Activated CD8-positive, alpha-beta memory T cell treated with anti-CD3 and anti-CD28 coated beads for 4 hours (primary cell): ENCODE results near the gene COG3.

Experiments
- DNase-seq, 2 donors: peaks; one replicate each; pipeline ENCODE4 v3.0.0-alpha.2; 2020; ENCODE audit warnings: low read depth in 2 of 2

Gene COG3

DNA sequence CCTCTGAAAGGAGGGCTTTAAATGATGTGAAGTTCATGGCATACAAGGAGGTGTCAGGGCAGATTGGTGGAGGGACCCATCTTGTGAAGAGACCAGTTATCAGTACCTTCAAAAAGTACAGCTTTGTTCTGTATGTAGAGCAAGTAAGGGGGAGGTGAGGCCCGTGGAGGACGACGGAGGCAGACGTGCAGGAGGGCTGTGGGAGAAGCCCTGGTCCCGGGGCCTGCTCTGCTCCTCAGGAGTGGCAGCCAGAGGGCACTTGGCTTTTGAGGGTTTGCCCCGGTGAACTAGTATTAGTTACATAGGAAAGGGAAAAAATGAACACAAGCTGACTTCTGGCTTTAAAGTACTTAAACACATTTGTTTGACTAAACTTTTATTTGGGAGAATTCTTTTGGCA is 42.1 kb downstream of the COG3 start:
- no peak for DNase-seq

GRCh38 chr13:45508776-45509175 is 44.0 kb downstream of the COG3 start:
- no peak for DNase-seq

DNA sequence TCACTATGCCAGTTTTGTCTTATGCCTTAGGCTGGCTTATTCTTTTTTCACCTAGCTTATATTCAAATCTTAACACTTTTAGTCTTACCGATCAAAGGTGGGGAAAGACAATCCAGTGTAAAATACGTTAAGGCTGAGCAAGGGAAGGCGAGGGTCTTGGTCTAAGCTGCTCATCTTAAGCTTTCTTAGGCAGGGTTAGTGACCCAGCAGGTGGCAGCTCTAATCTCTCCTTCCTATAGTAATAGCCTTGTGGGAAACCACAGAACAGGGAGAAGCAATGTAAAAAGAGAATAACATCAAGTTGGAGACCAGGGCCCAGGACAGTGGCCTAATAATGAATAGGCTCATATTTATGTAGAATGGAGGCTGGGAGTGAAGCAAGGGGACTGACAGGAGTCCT is 45.9 kb downstream of the COG3 start:
- no peak for DNase-seq

GRCh38 chr13:45511310-45512097 is 46.8 kb downstream of the COG3 start:
- DNase-seq = no peak

- DNase-seq = no peak
These were observed 47.4 kb downstream of the COG3 start for GRCh38 chr13:45512098-45512496.

DNA sequence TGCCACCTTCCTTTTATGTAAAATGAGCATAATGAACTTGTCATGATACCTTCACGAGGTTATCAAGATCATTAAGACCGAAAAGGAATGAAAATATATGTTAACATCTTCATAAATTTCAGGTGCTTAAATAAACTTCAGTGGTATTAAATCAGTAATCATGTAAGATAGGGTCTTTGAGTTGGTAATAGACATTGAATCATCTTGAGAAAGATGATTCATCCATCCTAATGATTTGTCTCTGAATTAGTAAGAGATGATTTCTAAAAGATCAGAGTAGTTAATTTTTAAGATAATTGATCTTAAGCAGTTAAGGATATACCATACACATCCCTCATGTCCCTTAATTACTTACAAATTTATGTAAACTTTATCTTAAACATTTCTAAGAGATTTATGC is 52.0 kb downstream of the COG3 start:
- no peak for DNase-seq

DNA sequence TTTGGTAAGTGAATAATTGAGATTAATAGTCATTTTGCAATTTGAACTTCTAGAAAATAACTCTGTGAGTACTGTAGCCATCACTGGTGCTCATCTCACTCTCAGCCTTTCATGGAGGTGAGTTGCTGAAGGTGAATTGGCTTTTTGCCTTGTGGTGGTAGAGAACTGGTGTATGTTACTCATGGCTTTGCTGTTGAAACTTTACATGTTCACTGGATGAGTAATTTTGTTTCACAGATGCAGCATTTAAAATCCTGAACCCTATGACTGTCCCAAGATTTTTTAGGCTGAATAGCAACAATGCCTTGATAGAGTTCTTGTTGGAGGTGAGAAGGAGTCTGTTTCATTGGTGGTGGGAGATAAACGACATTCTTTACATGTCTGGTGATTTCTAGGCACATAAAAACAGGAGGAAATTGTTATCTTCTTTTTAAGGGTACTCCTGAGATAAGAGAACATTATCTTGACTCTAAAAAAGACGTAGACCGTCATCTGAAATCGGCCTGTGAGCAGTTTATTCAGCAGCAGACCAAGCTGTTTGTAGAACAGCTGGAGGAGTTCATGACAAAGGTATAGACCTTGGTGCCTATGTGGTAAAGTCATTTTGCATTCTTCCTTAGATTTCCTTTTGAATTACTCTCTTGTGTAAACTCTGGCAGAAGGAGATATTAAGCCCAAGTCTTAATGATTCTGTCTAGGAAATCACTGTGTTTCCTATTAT is 53.9 kb downstream of the COG3 start:
- no peak for DNase-seq

DNA sequence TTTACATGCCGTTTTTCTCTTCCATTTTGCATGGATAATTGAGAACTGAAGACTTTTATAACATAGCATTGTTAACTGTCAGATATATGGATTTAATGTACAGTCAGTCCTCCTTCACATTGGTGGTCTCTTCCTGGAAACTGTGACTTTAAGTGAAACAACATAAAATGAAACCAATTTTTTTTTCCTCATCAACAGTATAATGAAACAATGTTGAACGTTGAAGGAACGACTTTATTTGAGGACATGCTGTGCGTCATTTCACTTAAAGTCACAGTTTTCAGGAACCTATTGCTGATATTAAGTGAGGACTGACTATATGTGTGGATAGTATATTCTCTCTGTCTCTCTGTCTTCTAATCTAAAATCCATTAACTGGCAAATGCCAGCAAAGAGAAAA is 54.8 kb downstream of the COG3 start:
- no peak for DNase-seq

GRCh38 chr13:45521297-45521696 is 56.6 kb downstream of the COG3 start:
- DNase-seq = no peak

GRCh38 chr13:45522571-45522970 is 57.8 kb downstream of the COG3 start:
- DNase-seq = no peak

DNA sequence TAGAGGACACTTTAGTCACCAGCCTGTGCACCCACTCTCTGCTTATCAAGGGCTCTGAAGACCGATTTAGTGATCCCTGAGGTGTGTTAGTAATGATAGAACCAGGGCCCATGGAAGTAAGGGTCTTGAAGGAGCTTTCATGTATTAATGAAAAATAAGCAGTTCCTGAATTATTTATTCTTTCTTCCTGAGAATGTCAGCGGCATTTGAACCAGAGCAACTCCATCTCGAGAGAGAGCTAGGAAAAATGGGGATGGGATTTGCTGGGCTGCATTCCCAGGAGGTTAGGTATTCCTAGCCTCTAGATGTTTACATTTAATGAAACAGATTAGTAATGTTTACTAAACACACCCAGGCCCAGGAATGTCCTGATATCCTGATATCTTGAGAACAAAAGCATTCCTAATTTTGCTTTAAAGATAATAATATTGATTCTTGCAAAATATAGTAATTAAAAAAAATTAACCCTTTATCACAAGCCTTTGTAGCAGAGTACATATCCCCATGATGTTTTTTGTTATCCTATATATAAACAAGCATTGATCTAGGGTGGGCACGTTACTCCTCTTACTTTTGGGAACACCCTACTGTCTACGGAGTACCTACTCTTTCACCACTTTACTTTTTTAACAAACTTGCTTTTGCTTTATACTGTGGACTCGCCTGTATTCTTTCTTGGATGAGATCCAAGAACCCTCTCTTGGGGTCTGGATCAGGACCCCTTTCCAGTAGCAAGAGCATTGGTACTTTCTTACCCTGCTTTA is 63.1 kb downstream of the COG3 start:
- DNase-seq = no peak

DNA sequence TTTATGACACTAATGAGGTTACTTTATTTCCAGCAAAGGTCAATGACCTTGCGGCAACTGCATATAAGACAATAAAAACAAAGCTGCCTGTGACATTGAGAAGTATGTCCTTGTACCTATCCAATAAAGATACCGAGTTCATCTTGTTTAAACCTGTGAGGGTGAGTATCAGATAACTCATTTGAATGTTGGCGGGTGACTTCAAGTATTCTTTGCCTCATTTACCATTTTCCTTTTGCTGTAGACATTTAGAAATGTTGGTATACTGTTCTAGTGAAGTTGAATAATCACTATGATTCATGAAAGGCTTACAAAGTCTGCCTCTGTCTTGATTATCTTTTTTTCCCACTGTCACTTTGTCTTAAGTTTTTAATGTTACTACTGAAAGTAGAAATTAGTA is 65.0 kb downstream of the COG3 start:
- DNase-seq = no peak

DNA sequence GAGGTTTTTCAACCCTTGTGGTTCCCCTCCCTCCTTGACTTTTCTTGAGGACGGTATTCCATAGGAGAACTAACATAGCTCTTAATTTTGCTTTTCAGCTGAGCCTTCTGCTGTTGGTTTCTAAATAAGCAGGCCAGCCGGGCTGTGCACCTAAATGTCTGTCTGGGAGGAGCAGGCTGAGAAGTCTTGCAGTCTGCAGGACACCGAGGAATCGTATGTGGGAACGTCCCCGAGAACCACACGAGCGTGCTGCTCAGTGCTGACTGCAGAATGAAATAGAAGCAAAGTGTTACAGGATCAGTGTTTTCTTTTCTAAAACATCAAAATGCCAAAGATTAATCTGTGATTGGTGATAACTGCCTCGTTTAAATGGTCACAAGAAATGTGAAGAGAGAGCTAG is 69.9 kb downstream of the COG3 start:
- DNase-seq = no peak

DNA sequence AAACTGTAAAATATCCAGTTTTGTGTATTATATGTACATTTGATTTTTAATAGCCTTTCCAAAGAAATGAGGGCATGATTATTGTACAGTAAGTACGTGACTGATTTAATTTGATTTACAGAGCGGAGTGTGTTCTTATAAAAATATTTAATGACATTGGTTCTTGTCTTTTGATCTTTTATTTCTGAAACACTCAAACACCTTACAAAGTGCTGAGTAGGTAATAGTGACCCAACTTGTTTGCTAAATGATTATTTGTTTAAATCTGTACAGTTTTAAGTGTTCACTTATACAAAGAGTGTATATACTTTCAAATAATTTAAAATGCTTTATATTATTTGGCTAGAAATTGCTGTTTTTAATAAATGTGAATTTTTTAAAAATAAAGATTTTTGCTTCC is 71.5 kb downstream of the COG3 start:
- no peak for DNase-seq

DNA sequence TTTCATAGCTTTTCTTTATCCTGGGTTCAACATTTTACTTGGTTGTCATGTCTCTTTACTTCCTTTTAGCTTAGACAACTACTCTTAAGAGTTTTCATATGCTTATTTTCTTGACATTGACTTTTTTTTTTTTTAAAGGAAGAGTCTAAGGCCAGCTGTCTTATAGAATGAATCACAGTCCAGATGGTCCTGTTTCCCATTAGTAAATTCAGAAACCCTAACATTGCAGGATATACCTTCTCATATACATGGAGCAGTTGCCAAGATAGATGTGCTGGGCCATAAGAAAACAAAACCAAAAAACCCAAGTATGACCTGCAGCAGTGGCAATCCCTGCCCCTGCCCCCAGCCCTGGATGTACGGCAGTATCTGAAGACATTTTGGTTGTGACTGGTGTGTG is 72.8 kb downstream of the COG3 start:
- no peak for DNase-seq

- no peak for DNase-seq
These were observed 73.6 kb downstream of the COG3 start for GRCh38 chr13:45538382-45538781.

DNA sequence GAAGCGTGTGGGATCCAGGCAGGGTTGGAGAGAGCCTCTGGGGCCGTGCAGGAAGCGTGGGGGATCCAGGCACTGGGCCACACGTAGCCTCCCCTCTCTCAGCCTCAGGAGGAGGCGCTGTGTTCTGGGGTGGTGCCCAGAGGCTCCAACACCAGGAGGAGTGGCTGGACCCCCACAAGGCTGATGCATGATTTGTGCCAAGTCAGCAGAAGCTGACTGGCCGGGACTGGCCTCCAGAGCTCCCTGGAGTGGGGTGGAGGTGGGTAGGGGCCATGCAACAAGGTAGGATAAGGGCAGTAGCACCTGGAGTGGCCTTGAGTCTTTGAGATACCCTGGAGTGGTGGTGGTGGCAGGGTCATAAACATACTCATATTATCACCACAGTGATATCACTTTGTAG is 75.5 kb downstream of the COG3 start:
- DNase-seq = no peak

DNA sequence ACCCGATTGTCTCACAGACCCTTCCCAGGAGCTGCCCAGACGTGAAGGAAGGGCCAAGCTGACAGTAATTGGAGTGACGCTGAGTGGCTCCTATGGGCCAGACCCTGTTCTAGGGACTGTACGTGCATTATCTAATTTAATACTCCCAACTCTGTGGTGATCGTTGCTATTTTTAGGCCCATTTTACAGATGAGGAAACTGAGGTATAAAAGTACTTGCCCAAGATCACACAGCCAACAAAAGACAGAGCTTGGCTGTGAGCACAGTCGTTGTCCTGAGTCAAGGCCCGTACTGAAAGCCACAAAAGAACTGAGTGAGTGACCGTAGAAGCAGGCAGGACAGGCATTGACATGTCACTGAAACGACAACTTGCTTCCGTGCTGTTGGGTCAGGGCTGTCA is 76.1 kb downstream of the COG3 start:
- DNase-seq = no peak

DNA sequence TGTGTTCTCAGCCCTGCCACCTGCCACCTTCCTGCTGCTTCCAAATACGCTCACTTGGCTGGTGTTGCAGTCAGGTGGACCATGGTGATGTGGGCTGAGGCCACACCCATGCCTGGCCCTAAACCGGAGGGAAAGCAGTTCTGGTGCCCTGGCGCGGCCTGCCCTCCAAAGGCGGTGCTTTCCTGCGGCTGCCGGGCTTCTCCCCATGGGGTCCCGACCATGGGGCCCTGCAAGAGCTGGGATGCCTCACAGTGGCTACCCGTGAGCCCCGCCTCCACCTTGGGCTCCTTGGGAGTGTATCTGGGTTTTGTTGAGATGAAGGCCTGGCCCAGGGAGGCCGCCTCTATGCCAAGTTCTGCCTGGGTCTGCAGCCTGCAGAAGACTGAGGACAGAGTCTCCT is 77.1 kb downstream of the COG3 start:
- DNase-seq = no peak

DNA sequence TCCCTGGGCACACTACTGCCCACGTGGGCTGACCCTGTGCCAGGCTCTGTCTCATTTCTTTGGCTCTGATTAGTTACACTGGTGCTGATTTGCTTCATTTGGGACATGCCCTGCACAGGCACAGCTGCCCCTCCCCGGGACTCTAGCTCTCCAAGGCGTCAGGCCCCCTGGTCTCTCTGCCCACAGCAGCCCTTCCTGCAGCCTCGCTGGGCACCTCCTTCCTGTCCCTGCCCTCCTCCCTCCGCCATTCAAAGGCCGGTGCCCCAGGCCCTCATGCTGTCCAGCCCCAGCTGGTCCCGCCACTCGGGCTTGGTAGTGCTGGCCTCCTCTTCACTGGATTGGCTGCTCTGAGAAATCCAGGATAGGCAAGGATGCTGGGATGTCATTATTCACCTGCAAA is 77.7 kb downstream of the COG3 start:
- DNase-seq = no peak

DNA sequence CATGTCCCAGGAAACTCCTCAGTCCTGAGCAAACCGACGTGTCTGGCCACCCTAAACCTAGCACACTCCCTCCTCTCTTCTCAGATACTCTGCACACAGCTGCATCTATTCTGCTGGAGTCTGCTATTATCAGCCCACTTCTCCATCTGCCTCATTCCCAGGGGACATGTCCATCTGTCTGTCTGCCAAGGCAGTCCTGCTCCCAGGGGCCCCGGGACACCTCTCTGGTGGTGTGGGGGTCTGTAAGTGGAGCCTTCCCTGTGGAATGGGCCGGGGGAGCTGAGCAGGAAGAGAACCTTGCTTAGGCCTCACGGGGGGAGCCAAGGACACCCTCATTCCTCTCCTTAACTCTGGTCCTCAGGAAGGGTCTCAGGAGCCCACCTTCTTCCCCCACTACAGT is 78.1 kb downstream of the COG3 start:
- no peak for DNase-seq

- no peak for DNase-seq
These were observed 79.8 kb downstream of the COG3 start for GRCh38 chr13:45544520-45544919.
